Natural killer cell treated with Interleukin-12 subunit alpha and Interleukin-12 subunit beta and Interleukin-15 and Interleukin-18, amount 100 ng/mL, for 72 hours (primary cell): ENCODE results near the gene SOCS6. TPM values are rescaled to one million over a fixed set of nuclear protein-coding genes. Genes with fewer than 3 reads are reported as not detected.

ENCODE experiments used
- ATAC-seq, 2 donors: fragments of 150-1000 bp; cut with Tn5 transposase in 1 of 2; sonication (Bioruptor Pico), chemical (Tn5 transposase) in 1 of 2; 2 replicates each; pipeline ENCODE4 v1.10.0; 2021
- DNase-seq: peaks from one replicate; pipeline ENCODE4 v3.0.0; 2022; ENCODE audit warnings: low spot score
- H3K27ac Mint-ChIP-seq, 2 donors: 1 replicate in 1 of 2; 2 replicates in 1 of 2; pipeline ENCODE4 v1.8.0; 2022; ENCODE audit warnings: mixed read lengths in 2 of 2, mild to moderate bottlenecking in 1 of 2, moderate library complexity in 1 of 2
- H3K27me3 Mint-ChIP-seq, 2 donors: 1 replicate in 1 of 2; 2 replicates in 1 of 2; pipeline ENCODE4 v1.8.0; 2022; ENCODE audit warnings: mixed read lengths in 2 of 2
- H3K36me3 Mint-ChIP-seq: one replicate; pipeline ENCODE4 v1.8.0; 2022; ENCODE audit warnings: mixed read lengths
- H3K4me1 Mint-ChIP-seq, 2 donors: 1 replicate in 1 of 2; 2 replicates in 1 of 2; pipeline ENCODE4 v1.8.0; 2022; ENCODE audit warnings: low read depth in 2 of 2, mixed read lengths in 2 of 2, mild to moderate bottlenecking in 1 of 2
- H3K4me3 Mint-ChIP-seq: one replicate; pipeline ENCODE4 v1.8.0; 2022; ENCODE audit warnings: mixed read lengths
- H3K9me3 Mint-ChIP-seq: 2 replicates; pipeline ENCODE4 v1.8.0; 2022; ENCODE audit warnings: mixed read lengths
- total RNA-seq, 2 donors: library from RNA; stranded (reverse); gene quantifications; one replicate each; pipeline ENCODE4 v1.2.3, GENCODE V29; 2022

SOCS6 gene
- total RNA-seq, 2 donors from 2014 or later = 2.8 to 5.4 TPM

DNA sequence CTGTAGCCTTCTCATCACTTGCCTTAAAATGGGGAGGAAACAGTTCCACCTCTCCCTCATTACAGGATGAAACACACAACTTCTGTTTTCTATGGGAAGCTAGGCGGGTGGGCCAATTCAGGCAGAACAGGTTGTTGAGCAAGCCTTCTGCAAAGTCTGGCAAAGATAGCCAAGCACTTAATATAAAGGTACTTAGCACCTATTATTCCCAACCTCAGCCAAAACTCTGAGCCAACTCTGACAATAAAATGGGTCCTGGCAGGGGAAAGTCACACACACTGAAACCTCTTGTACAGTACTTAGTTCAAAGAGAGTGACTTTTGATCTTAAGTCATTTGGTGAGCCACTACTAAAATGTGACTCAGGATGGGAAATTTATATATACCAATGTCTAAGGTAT is 15.8 kb upstream of the SOCS6 start:
- no peak for DNase-seq
- Mint-ChIP-seq H3K36me3 (peaks cover 24% of the 10 kb centered on the region), H3K27ac (no peak overlapping the region), H3K4me3 (no peak overlapping the region), H3K4me1 (no peaks in the 10 kb centered on the region), H3K9me3 (peaks cover 20% of the 10 kb centered on the region), H3K27me3 (peaks cover 18 to 30% of the 10 kb centered on the region in 2 donors)
- no peak for ATAC-seq

DNA sequence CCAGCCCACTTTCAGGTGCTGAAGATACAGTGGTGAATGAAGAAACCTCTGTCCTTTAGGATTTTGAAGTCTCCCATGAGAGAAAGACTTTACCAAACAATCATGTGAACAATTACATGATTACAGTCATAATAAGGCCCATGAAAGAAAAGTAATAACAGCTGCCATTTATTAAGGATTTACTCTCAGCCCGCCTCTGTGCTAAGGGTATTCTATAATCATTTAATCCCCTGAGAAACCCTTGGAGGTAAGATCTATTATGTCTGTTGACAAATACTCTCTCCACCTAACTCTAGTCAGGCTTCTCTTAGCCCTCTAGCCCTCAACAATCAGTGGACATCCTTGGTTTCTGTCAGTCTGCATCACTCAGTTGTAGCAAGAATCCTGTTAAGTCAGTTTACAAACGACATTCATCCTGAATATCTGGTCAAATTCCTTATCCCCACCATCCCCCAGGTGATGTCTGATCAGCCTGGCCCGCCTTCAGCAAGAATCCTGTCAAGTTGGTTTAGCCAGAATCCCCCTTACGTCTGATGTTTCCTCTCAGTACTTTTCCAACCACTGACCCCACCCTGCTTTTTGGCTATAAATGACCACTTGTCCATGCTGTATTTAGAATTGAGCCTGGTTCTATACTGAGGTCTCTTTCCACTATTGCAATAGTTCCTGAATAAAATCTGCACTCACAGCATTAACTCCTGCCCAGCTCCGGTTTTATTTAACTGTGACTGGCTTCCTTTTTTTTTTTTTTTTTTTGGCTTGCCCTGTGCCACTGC is 12.2 kb upstream of the SOCS6 start:
- peaks cover 11% of the 10 kb centered on the region for H3K9me3 Mint-ChIP-seq
- no peak overlapping the region for H3K4me3 Mint-ChIP-seq
- H3K27ac Mint-ChIP-seq = no peak overlapping the region
- DNase-seq (no peak), ATAC-seq (no peak)
- H3K27me3 Mint-ChIP-seq = peaks cover 18 to 27% of the 10 kb centered on the region in 2 donors
- H3K36me3 Mint-ChIP-seq = peaks cover 13% of the 10 kb centered on the region
- no peaks in the 10 kb centered on the region for H3K4me1 Mint-ChIP-seq

DNA sequence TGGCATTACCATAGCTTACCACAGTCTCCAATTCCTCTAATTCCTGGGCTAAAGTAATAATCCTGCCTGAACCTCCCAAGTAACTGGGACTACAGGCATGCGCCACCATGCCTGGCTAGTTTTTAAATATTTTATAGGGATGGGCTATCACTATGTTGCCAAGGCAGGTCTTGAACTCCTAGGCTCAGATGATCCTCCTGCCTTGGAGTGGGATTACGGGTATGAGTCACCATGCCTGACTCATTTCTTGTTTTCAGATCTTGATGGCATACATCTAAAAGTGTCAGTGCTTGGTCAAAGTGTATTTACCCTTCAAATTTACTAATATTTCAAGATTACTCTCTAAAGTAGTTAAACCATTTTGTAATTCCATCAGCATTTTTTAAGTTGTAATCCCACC is 9.4 kb upstream of the SOCS6 start:
- Mint-ChIP-seq H3K36me3 (no peaks in the 10 kb centered on the region), H3K27me3 (peaks cover 14 to 21% of the 10 kb centered on the region in 2 donors), H3K4me1 (no peaks in the 10 kb centered on the region), H3K9me3 (no peaks in the 10 kb centered on the region), H3K27ac (no peak overlapping the region), H3K4me3 (no peak overlapping the region)
- DNase-seq (no peak), ATAC-seq (no peak)

DNA sequence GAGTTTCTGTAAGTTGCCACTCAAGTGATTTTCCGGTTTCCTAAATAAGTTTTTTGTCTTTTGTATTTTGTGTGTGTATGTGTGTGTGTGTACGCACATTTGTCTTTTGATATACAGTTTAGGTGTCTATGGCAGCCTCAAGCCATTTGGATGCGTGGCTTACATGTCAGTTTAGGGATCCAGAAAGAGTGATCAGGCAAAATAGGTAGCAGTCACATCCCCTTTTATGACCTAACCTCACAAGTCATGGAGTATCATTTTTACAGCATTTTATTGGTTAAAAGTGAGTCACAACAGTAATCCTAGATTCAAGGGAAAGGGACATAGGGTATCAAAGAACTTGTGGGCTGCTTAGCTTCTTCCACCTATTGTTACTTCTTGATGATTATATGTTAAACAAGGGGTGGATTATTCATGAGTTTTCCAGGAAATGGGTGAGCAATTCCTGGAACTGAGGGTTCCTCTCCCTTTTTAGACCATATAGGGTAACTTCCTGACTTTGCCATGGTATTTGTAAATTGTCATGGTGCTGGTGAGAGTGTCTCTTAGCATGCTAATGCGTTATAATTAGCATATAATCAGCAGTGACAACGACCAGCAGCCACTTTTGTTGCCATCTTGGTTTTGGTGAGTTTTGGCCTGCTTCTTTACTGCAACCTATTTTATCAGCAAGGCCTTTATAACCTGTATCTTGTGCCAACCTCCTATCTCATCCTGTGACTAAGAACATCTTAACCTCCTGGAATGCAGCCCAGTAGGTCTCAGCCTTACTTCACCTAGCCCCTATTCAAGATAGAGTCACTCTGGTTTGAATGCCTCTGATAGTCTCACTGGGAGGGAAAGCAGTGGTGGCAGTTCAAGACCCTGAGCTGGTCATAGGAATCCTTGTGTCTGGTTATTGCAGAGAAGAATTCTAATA is 8.6 kb upstream of the SOCS6 start:
- H3K9me3 Mint-ChIP-seq = no peaks in the 10 kb centered on the region
- ATAC-seq = no peak
- H3K27me3 Mint-ChIP-seq = peaks cover 10 to 14% of the 10 kb centered on the region in 2 donors
- H3K4me1 Mint-ChIP-seq = no peaks in the 10 kb centered on the region
- no peak overlapping the region for H3K4me3 Mint-ChIP-seq
- H3K36me3 Mint-ChIP-seq = no peaks in the 10 kb centered on the region
- no peak overlapping the region for H3K27ac Mint-ChIP-seq
- no peak for DNase-seq

DNA sequence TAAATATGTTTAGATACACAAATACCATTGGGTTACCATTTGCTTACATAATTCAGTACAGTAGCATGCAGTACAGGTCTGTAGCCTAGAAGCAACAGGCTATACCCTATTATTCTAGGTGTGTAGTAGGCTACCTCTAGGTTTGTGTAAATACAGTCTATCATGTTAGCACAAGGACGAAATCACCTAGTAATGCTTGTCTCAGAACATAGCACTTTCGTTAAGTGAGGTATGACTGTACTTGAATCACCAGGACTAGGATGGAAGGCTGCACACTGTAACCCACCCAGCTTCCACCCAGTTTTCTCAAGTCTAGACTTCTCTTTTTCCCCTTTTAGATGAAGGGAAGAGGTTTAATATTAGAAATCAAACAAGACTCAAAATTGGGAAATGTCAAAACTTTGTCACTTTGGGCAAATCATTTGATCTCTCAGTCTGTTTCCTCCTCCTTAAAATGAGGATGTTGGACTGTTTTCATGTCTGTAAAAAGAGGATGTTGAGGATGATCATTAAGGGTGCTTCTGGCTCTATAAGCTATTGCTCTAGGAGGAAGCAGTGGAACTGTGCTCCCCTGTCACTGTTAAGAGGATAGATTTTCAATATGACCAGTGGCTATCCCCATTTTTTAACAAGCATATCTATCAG is 3.7 kb upstream of the SOCS6 start:
- peaks cover 0 to 5% of the 10 kb centered on the region in 2 donors for H3K4me1 Mint-ChIP-seq
- H3K27ac Mint-ChIP-seq = no peak overlapping the region
- ATAC-seq (no peak), DNase-seq (no peak)
- no peak overlapping the region for H3K4me3 Mint-ChIP-seq
- H3K36me3 Mint-ChIP-seq = no peaks in the 10 kb centered on the region
- no peaks in the 10 kb centered on the region for H3K9me3 Mint-ChIP-seq
- peaks cover 0 to 13% of the 10 kb centered on the region in 2 donors for H3K27me3 Mint-ChIP-seq

DNA sequence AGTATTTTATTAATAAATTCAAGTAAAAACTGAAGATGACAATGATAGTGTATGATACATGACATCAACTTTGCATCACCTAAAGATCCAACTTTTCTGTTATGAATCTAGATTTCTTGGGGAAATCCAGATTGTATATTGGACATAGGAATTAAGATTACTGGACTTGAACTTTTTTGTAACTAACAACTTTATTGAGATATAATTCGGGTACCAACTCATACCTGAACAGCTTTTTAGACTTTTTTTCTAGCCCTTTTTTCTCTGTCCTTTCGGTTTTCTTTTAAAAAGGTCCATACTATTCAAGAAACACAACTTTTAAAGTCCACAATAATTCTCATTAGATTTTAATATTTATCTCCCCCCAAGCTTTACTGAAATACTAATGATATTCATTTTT is 1.1 kb upstream of the SOCS6 start:
- Mint-ChIP-seq H3K4me3 (peak overlapping the region; percentile 6), H3K9me3 (no peaks in the 10 kb centered on the region), H3K27me3 (peaks cover 0 to 6% of the 10 kb centered on the region in 2 donors), H3K36me3 (no peaks in the 10 kb centered on the region), H3K27ac (no peak overlapping the region), H3K4me1 (peaks cover 4 to 11% of the 10 kb centered on the region in 2 donors)
- DNase-seq (no peak), ATAC-seq (no peak)

DNA sequence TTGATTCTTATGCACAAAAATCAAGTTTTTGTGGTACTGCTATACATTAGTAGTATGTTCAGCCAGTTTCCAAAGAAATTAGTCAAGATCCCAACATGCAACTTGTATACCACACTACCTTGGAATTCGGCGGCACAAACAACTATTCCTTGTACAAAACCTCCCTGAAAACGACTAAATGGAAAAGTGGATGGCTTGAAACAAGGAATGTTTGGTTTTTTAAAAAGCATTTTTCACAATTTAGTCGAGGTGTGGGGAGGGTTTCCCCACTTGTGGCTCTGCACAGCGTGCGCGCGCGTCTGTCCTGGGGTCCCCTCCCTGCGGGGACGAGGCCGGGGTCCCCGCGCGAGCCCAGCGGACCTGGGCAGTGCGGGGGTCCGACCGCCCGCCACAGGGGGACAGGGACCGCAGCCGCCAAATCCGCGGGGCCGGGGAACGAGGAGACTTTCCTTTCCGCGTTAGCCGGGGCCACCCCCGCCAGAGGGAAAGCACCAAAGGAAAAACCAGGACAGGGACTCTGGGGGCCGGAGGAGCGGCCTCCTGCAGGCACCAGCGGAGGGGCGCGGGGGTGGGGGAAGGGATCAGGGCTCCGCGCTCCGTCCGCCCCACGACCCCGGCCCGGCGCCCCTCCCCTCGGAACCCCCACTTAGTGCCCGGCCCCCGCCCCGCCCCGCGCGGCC is 534 bp upstream of the SOCS6 start:
- peak; percentile 68 for DNase-seq
- H3K4me1 Mint-ChIP-seq = peaks cover 5 to 17% of the 10 kb centered on the region in 2 donors
- H3K9me3 Mint-ChIP-seq = no peaks in the 10 kb centered on the region
- peak overlapping the region; percentile 6 for H3K4me3 Mint-ChIP-seq
- no peak for ATAC-seq
- no peak overlapping the region for H3K27ac Mint-ChIP-seq
- peaks cover 0 to 6% of the 10 kb centered on the region in 2 donors for H3K27me3 Mint-ChIP-seq
- no peaks in the 10 kb centered on the region for H3K36me3 Mint-ChIP-seq

DNA sequence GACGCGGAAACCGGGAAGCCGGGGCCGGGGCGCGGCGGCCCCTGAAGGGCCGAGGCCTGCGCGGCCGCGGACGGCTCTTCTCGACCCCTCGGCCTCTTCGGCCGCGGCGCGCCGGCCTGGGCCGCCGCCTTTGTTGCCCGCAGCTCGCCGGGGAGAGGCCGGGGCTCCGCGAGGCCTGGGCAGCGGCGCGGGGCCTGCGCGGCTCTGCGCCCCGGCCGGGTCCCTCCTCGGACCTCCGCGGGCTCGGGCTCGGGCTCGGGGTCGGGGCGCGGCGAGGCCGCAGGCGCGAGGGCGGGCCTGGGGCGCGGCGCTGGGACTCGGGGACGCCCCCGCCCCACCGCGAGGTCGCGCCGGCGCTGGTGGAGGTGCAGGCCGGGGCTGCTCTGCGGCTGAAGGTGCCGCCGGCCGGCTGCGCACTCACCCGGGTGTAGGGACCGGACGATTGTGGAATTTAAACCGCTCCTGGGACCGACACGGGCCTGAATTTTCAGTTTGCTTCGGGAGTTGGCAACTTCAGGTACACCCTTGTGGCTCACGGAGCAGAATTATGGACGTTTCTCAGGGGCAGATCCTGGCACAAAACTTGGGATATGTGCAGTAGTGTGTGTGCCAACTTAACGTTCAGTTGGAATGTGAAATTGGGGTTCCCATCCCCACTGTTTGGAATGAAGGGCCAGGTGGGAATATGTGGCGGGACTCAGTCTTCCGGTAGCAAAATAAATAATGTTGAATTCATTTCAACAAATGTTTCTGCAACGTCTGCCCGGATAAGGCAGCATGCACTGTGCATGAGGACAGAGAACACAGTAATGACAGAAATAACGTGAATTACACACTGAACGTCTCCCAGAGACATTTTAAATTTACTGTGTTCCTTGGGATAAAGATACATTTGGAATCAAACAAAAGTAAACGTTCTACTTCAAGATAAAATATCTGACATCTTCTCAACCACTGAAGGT is 787 bp downstream of the SOCS6 start:
- peaks cover 0 to 6% of the 10 kb centered on the region in 2 donors for H3K27me3 Mint-ChIP-seq
- H3K4me3 Mint-ChIP-seq = peak overlapping the region; percentile 73
- no peaks in the 10 kb centered on the region for H3K36me3 Mint-ChIP-seq
- no peaks in the 10 kb centered on the region for H3K9me3 Mint-ChIP-seq
- peak overlapping the region in 1 of 2 donors; percentile 80 for H3K27ac Mint-ChIP-seq
- DNase-seq (peak; percentile 69), ATAC-seq (peak; percentile 67 to 74)
- H3K4me1 Mint-ChIP-seq = peaks cover 5 to 24% of the 10 kb centered on the region in 2 donors

DNA sequence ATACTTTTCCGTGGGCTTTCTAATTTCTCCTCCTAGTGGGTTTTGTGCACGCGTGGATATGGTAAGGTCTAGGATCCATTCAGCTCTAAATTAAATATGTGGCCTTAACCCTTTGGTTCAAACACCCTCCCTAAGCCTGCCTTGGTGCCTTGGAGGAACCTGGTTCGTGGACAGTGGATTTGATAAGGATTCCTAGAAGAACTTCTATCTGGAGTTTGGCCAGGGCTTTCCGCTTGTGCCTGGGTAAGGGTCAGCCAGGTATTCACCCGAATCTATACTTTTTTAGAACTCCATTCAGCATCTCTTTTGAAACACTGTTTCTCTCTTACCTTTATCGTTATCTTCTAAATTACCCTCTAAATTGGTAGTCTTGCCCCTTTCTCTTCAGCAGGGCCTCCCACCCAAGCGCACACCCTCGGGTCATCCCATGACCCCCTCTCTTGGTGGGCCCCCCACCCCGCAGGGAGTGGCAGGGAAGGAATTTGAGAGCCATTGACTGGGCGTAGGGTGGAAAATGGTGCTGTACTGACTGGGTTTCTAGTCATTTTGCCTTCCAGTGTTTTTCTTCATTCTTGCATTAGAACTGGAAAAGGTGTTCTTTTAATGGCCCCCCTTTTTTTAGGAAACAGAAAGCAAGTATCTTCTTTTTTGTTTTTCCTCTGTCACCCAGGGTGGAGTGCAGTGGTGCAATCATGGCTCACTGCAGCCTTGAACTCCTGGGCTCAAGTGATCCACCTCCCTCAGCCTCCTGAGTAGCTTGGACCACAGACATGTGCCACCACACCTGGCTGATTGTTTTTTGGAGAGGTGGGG is 1.8 kb downstream of the SOCS6 start:
- H3K27me3 Mint-ChIP-seq = peaks cover 0 to 6% of the 10 kb centered on the region in 2 donors
- DNase-seq (no peak), ATAC-seq (no peak)
- H3K36me3 Mint-ChIP-seq = no peaks in the 10 kb centered on the region
- H3K4me3 Mint-ChIP-seq = peak overlapping the region; percentile 73
- peaks cover 5 to 28% of the 10 kb centered on the region in 2 donors for H3K4me1 Mint-ChIP-seq
- H3K27ac Mint-ChIP-seq = no peak overlapping the region
- H3K9me3 Mint-ChIP-seq = no peaks in the 10 kb centered on the region

DNA sequence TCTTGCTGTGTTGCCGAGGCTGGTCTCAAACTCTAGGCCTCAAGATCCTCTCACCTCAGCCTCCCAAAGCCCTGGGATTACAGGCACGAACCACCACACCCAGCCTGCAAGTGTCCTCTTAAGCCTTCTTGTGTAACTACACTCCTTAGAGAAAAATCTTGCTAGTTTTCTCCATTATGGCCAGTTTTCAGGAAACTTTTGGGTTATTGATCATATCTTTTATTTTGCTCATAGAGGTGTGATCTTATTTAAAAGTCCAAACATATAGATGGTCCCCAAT is 2.4 kb downstream of the SOCS6 start:
- Mint-ChIP-seq H3K27ac (no peak overlapping the region), H3K9me3 (no peaks in the 10 kb centered on the region), H3K4me1 (peaks cover 5 to 30% of the 10 kb centered on the region in 2 donors), H3K4me3 (peak overlapping the region; percentile 73), H3K27me3 (peaks cover 0 to 6% of the 10 kb centered on the region in 2 donors), H3K36me3 (no peaks in the 10 kb centered on the region)
- ATAC-seq (no peak), DNase-seq (no peak)

DNA sequence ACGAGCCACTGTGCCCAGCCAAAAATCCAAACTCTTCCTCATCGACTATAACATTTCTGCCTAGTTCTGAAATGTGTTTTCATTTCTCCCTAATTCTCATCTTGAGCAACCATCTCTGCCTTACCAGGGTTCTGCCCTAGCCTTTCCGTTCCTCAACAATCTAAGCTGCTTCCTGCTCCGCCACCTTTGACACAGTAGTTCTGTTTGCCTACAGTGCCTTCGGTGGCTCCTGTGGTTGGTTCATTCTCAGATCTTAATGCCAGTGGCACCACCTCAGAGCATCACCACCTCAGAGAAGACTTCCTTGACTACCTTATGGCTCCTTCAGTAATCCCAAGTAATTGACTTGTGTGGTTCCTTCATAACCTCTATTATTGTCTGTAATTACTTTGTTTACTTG is 3.8 kb downstream of the SOCS6 start:
- no peaks in the 10 kb centered on the region for H3K36me3 Mint-ChIP-seq
- H3K27ac Mint-ChIP-seq = no peak overlapping the region
- no peak overlapping the region for H3K4me3 Mint-ChIP-seq
- no peak for ATAC-seq
- H3K4me1 Mint-ChIP-seq = peaks cover 5 to 32% of the 10 kb centered on the region in 2 donors
- no peaks in the 10 kb centered on the region for H3K9me3 Mint-ChIP-seq
- DNase-seq = no peak
- peaks cover 0 to 11% of the 10 kb centered on the region in 2 donors for H3K27me3 Mint-ChIP-seq

DNA sequence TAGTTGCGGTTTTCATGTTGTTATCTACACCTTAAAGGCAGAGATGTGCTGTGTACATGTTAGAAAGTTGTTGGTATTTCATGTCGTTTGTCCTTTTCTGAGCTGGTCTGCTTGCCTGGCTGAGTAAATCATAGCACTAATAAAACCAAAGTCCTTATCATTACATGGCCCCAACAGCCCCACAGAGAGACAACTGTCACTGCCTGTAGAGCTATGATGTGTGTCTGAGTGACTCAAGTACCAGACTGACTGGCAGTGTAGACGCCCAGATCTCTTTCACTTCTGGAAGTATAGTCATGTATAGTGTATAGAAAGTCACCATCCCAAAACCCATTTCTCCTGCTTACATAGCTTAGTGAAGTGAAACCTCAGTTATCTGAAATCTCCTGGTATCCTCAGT is 4.3 kb downstream of the SOCS6 start:
- H3K4me1 Mint-ChIP-seq = peaks cover 5 to 32% of the 10 kb centered on the region in 2 donors
- H3K27ac Mint-ChIP-seq = no peak overlapping the region
- peaks cover 0 to 6% of the 10 kb centered on the region in 2 donors for H3K27me3 Mint-ChIP-seq
- H3K36me3 Mint-ChIP-seq = no peaks in the 10 kb centered on the region
- ATAC-seq (no peak), DNase-seq (no peak)
- H3K9me3 Mint-ChIP-seq = no peaks in the 10 kb centered on the region
- no peak overlapping the region for H3K4me3 Mint-ChIP-seq
